COLO829 (cell line): ENCODE measurements around the gene SYNJ2.

Experiments used
- DNase-seq: peaks from one replicate; pipeline ENCODE4 v3.0.0; 2012; ENCODE audit warnings: low spot score

Gene SYNJ2

DNA sequence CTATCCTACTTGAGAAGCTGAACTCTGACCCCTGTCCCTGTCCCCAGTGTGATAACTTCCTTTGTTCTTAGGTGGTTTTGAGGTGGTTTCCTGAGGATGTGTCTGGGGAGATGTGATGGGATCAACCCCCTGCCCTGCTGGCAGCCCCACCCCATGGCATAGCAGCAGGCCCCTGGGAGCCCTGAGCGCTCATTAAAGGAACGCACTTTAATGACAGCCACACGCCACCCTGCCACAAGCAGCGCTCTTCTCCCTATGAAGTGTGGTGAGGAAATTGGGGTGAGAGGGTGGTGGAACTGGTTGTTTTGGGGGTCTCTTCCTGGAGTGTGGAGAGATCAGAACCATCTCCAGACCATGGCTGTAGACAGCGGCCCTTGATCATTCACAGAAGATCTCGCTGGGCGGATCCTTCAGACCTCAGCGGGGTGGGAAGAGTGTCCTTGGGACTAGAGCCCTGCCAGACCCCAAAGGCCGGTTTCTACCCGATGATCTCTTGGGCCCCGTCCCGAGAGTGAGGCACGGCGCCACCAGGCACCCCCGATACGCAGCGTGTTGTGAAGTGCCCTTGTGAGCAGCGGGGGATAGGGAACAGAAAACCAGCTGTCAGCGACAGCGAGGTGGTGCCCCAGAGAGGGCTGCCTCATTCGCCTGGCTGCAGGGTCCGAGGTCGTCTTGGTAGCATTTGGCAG, 45.4 kb downstream of the SYNJ2 start:
- DNase-seq, result no peak

DNA sequence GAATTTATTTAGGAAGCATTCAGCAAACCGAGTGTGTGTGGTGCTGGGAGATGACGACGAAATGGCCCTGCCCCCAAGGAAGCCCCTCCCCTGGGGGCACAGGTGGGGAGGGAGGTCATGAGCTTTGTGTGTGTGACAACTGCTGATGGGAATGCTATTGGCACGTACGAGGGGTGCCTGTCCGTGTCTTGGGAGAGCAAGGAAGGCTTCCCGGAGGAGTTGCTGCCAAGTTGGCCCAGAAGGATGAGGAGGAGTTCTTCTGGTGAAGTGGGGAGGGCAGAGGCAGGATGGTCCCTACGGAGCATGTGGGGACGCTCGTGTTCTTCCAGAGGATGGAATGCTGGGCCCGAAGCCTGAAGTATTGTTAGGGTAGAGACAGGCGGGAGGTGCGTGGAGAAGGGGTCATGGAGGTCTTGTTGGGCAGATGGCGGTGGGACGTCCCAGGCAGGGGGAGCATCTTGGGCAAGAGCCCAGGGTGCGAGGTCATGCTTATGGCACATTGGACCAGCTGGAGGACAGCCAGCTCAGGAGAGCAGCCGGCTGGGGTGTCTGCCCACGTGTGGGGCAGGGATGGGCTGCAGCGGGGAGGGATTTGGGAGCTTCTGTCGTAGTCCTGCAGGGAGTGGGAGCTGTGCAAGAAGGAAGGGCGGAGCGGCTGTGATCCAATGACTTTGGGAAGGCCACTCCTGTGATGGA, 46.1 kb downstream of the SYNJ2 start:
- no peak for DNase-seq

DNA sequence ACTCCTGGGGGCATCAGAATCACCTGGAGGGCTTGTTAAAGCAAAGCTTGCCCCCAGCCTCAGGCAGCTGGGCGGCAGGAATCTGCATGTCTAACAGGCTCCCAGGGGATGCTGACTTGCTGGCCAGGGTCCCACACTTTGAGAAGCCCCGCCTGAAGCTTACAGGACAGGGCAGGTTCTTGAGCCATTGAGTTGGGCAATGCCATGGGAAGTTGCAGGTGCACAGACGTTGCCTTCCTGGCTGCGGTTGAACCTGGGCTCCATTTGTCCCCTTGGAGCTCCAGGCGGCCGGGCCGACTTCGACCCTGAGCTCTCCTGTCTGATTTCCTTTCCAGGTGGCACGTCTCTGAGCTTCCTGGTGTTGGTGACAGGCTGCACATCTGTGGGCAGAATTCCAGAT, 46.8 kb downstream of the SYNJ2 start:
- no peak for DNase-seq

DNA sequence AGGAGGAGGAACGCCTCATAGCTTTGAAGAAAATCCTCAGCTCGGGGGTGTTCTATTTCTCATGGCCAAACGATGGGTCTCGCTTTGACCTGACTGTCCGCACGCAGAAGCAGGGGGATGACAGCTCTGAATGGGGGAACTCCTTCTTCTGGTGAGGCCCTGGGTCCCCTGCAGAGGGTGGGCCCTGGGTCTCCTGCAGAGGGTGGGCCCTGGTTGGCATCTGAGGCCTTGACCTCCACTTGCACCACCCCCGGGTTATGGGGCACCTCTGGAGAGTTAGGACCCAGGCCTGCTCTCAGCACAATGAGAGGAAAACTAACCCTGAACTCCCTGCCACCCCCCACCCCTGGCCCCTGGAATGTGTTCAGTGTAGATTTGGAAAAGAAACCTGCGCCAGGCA, 47.2 kb downstream of the SYNJ2 start:
- DNase-seq, result no peak

DNA sequence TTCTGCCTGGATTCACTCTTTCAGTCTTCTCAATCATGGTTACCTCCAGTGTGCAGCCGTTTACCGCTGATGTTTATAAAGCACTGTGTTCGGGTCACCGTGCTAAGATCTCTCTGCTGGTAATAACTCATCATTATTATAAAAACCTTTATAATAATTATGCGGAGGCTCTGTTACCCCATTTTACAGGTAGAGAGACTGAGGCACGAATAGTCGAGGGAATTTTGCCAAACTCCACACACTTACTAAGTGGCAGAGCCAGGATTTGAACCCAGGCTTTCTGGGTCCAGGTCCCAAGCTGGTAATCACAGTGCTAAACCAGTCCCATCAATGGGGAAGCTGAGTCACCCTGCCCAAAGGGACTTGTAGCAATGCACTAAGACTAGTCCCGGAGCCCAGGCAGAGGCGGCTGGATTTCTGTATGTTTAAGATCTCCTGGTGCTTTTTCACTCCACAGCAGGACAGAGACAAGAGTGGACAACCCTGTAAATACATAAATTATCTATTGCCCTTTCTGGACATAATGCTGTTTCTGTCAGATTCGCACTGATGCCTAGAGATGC, 48.1 kb downstream of the SYNJ2 start:
- DNase-seq, result no peak

DNA sequence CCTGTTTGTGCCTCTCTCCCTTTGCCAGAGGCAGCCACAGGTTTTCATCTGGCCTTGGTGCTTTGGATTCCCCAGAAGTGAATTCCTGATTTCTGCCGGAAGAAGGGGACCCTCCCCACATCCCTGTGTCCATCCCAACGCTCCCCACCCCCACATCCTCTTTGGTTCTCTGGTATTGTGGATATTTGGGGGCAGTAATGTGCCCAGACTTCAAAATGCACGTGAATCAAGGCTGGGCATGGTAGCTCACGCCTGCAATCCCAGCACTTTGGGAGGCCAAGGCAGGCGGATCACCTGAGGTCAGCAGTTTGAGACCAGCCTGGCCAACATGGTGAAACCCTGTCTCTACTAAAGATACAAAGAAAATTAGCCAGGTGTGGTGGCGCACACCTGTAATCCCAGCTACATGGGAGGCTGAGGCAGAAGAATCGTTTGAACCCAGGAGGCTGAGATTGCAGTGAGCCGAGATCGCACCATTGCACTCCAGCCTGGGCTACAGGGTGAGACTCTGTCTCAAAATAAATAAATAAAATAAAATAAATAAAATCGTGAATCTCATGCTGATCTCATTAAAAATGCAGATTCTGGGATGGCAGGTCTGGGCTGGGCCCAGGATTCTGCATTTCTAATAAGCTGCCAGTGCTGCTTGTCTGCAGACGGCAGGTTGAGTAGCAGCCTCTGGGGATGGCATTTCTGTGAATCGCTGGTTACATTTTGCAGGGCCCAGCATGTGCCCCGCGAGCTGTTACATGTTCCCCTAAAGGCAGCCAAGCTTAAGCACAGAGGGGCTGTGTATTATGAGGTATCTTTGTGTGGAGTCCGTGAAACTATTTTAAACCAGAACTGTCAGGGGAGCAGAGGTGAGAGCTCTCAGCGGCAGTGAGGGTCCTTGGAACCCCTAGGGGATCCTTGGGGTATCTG, 49.0 kb downstream of the SYNJ2 start:
- DNase-seq, result no peak

DNA sequence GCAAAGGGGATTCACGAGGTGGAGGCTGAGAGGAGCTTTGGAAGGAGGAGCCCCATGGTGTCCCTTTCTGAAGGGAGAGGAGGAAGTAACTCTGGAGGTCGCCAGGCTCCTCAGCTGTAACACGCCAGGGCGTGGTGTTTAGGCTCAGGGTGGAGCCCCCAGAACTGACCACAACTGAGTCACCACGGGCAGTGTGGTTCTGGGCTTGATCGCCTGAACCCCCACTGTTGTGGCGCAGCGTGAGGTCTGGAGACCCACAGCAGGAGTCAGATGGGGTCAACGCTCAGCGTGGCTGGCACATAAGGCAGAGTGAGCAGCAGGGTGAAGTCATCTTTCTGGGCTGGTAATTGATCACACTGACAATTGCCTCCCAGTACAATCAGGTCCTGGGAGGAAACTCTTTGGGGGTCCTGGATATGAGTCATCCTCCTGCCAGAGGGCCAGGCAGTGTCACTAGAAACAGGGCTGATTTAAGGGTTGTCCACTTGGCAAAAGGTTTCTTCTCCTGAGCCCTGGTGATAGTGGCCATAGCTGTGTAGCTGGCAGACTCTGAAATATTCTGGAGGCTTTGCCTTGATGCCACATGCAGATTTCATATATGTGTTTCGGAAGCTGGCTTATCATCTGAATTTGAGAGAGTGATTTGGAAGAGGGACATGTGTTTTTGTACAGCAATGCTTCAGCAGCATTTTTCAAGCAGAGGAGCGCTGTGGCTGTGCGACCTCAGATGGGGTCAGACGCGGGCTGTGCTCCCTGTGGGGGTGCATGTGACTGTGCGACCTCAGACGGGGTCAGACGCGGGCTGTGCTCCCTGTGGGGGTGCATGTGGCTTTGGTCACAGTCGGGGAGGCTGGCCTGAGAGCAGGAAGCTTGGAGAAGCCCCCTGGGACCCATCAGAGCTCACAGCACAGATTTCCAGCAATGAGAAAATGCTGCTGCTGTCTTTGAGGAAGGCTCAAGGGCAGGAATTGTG, 50.0 kb downstream of the SYNJ2 start:
- DNase-seq, result no peak

DNA sequence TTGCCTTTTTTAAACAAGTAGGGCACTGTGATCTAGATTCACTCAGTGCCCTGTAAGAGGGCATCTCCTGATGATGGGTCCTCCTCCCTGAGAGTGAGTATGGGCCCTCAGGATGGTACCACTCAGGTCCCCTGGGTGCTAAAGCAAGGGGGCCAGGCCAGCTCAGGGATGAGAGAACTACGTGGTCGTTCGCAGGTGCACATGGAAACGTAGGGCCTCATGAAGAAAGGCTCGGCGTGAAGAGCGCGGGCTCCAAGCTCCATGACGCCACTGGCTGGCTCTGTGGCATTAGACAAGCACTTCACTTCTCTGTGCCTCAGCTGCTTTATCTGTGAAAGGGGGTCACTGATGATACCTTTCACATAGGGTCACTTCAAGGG, 50.7 kb downstream of the SYNJ2 start:
- no peak for DNase-seq

DNA sequence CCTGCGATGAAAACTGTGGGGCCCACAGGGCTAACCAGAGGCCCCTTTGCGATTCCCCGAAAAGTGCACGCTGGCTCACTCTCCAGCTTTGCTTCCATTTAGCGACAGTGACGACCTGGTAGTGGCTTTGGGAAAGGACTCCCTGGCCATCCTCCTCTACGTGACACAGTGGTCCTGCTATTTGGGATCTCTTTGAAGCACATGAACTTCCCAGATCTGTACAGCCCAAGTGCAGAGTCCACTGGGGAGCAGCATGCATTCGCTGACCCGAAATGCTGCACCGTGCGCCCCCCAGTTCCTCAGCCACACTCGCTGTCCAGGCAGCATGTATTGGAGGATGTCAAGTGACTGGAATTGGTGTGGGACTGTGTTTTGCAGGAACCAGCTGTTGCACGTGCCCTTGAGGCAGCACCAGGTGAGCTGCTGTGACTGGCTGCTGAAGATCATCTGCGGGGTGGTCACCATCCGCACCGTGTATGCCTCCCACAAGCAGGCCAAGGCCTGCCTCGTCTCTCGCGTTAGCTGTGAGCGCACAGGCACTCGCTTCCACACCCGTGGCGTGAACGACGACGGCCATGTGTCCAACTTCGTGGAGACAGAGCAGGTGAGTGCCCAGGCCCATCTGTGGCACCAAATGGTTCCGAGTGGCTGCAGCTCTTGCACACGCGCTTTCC, 51.6 kb downstream of the SYNJ2 start:
- no peak for DNase-seq

DNA sequence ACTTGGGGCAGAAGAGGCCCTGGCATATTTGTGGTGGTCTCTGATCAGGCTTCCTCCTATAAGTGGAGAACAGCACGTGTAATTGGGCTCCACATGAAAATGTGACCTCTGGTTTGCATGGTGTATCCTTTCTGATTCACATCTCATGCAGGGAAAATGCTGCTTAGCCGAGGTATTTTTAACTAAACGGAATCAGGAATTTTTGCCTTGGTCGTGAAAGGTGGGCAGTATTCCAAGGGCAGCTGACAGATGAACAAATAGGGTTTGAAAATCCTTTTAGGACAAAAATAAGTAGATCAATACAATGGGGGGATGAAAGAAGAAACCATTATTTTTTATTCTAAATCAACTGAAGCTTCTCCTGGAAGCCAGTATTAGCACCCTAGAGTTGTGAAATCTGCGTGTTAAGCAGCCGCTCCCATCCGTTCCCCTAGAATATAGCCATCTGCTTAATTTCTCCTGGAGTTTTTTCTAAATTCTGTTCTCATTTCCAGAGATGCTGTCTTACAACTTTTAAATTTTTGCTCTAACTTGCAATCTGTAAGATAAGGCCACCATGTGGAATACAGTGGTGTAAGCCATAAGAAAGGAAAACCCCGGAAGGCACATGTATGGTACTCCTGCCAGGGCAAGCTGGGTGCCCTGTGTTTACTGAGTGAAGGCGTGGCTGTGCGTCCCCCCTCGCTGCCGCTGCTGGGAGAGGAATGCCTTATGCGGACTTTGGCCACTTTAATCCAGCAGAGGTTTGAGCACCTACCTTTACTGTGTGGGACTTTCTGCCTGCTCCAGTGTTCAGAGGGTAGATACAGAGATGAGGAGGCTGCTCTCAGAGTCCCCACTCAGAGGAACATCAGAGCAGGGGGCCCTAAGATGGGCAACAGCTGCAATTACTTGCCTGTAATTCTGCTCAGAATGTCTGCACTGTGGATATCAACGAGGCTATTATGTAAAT, 52.4 kb downstream of the SYNJ2 start:
- DNase-seq, result no peak

DNA sequence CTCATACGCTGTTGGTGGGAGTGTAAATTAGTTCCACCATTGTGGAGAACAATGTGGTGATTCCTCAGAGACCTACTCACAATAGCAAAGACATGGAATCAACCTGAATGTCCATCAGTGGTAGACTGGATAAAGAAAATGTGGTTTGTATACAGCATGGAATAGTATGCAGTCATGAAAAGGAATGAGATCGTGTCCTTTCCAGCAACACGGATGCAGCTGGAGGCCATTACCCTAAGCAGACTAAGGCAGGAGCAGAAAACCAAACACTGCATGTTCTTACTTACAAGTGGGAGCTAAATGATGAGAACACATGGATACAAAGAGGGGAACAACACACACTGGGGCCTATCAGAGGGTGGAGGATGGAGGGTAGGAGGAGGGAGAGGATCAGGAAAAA, 54.6 kb downstream of the SYNJ2 start:
- no peak for DNase-seq

DNA sequence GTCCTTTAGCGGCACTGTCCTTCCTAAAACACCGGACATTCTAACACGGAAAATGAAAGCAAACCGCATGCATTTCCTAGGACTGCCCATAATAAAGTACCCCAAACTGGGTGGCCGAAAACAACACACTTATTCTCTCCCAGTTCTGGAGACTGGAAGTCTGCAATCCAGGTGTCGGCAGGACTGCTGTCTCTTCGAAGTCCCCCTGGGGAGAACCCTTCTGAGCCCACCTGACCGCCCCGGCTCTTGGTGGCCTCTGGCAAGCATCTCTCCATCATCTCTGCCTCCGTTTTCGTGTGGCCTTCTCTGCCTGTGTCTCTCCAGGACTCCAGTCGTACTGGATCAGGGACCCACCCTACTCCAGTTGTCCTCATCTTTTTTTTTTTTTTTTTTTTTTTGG, 55.4 kb downstream of the SYNJ2 start:
- DNase-seq, result no peak

DNA sequence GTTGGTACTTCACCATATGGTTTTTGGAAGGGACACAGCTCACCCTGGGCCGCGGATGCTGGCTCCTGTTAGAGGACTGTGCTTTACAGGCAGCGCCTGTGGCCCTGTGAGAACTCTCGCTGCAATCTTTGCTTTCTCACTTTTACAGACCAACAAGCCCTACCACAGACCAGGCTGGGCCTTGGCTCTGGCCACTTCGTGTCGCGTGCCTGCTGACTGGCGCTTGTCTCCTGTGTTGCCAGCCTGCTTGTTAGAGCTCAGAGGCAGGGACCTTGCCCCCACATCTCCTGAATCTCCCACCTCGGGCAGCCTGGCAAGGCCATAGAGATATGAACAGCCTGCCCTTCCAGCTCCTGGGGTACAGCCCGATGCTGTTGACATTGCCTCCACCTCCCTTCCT, 56.1 kb downstream of the SYNJ2 start:
- no peak for DNase-seq

DNA sequence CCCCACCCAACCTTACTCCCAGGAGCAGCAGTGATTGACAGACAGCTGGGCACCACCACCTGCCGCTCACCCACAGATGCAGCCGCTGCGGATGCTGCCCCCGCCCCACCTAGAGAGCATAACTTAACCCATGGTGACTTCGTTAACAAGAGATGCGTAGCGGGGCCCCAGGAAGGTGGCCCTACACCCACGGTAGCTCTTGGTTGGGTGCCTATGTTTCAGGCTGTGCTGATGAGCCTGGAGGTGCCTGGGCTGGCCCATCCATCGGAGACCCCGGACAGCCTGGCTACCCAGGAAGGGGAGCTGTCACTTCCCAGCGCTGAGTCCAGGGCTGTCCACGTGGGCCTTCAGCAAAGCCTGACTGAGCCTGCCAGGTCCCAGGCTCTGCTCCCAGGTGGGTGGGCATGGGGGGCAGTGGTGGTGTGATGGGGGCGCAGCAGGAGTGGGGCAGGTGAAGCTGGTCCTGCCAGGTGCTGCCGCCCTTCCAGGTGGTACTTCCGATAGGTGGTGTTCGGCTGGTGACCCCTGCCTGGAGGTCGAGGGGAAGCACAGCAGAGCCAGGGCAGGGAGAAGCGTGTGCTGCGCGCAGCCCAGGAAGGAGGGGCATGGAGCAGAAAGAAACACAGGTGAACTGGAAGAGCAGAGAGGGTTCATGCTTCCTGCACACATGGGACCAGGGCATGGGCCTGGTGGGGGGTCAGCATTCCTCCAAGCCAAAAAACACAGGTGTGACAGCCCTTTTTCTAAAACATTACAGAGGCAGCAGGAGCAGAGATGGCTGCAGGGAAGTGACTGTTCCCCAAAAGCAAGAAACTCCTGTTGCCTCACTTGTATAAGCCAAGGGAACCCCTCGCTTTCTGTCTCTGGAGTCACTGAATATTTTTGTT, 56.9 kb downstream of the SYNJ2 start:
- DNase-seq, result no peak

DNA sequence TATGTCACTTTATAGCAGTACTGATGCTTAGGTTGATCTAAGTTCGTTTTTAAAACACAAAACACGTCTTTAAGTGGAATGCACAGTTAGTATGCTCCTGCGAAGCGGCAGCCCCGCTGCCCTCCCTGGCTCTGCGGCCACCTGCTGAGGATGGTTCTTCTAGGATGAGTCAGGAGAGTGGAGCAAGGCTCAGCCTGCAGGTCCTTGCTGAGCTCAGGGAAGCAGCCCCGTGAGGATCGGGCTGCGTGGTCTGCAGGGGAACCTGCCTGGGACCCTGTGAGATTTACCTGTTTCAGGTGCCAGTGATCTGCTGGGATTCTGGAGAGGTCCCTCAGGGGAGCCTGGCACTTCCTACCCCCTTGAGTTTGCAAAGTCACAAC, 57.5 kb downstream of the SYNJ2 start:
- no peak for DNase-seq

DNA sequence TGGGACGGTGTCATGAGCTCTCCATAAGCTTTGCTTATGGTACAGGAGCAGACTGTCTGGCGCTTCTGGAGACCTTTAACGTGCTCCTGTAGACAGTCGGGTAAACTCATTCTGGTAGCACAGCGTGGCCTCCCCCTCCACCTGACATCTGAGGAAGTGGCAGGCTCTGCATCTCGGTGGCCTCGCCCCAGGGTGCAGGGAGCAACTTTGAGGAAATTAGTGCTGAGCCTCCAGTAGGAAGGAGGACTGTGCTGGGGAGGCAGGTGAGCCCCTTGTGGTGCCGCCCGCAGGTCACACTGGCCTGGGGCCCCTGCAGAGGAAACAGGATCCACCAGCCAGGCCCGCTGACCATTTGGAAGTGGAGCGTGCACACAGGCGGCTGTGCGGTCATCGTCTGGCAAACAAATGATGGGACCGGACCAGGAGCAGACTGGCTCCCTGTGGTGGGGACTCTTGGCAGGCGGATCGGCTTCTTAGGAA, 57.9 kb downstream of the SYNJ2 start:
- no peak for DNase-seq

DNA sequence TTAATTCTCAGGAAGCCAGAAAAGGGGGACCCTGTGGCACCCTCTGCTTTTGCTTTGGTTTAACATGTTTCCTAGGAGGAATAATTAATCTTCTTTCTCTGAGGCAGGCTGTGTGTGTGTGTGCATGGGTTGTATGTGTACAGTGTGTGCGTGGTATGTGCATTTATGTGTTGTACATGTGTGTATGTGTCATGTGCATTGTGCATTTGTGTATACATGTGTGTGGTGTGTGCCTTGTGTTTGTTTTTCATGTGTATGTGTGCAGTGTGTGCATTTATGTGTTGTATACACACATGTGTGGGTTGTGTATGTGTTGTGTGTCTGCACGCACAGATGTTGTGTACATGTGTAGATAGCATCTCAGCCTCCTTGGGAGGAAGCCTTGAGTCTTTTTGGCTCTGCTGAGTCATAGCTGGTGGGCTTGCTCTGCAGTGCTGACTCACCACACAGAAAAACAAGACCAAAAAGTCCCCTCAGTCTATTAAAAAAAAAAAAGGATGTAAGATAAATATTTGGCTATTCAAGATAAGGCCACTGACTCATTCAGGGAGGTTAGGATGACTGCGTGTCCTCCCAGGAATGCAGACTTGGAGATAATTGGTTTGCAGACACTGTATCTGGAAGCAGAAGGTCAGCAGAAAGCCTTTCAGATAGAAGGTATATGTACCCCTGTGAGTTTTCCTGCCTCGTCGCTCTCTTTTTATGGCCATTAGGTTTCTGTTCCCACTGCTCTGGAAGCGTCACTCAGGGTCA, 58.6 kb downstream of the SYNJ2 start:
- DNase-seq, result peak; percentile 75
